Inferior parietal cortex (tissue), 1 donor: ENCODE measurements around the gene ISCA2.
"Not testable (repeated sequence)": the region's sequence is repeated elsewhere in the genome, so short reads cannot be mapped to it uniquely, and the experiment has no call there.

Experiments used
- DNase-seq: peaks from one replicate; pipeline ENCODE4 v3.0.0-alpha.2; 2016; ENCODE audit errors: extremely low spot score

ISCA2 gene

GRCh38 chr14:74493343-74494261 is at the start of gene ISCA2:
TSS of gene ISCA2 (plus strand) at chr14:74493765. CDS start at chr14:74493775, 10 bp downstream.
- peak; percentile 98 for DNase-seq

- no peak for DNase-seq
Observed at GRCh38 chr14:74444866-74445265, 48.7 kb upstream of the ISCA2 start.

GRCh38 chr14:74454397-74454796 is 39.2 kb upstream of the ISCA2 start:
- not testable (repeated sequence) for DNase-seq

GRCh38 chr14:74456684-74457564 is 36.6 kb upstream of the ISCA2 start:
- no peak for DNase-seq

- no peak for DNase-seq
Observed at GRCh38 chr14:74457565-74457895, 36.0 kb upstream of the ISCA2 start.

GRCh38 chr14:74459289-74459946 is 34.1 kb upstream of the ISCA2 start:
- DNase-seq = no peak

- no peak for DNase-seq
Observed at GRCh38 chr14:74459976-74460375, 33.6 kb upstream of the ISCA2 start.

- no peak for DNase-seq
Observed at GRCh38 chr14:74462993-74463392, 30.6 kb upstream of the ISCA2 start.

- DNase-seq = no peak
Observed at GRCh38 chr14:74463697-74464096, 29.9 kb upstream of the ISCA2 start.

- no peak for DNase-seq
Observed at GRCh38 chr14:74464785-74465184, 28.8 kb upstream of the ISCA2 start.

GRCh38 chr14:74465335-74465734 is 28.2 kb upstream of the ISCA2 start:
- no peak for DNase-seq

GRCh38 chr14:74468513-74468912 is 25.1 kb upstream of the ISCA2 start:
- no peak for DNase-seq

GRCh38 chr14:74469548-74470518 is 23.7 kb upstream of the ISCA2 start:
- no peak for DNase-seq

- DNase-seq = no peak
Observed at GRCh38 chr14:74472601-74473000, 21.0 kb upstream of the ISCA2 start.

GRCh38 chr14:74474376-74474775 is 19.2 kb upstream of the ISCA2 start:
- DNase-seq = no peak

GRCh38 chr14:74475678-74476077 is 17.9 kb upstream of the ISCA2 start:
- DNase-seq = no peak

- DNase-seq = no peak
Observed at GRCh38 chr14:74476107-74476506, 17.5 kb upstream of the ISCA2 start.

- DNase-seq = no peak
Observed at GRCh38 chr14:74476607-74477006, 17.0 kb upstream of the ISCA2 start.

- peak; percentile 64 for DNase-seq
Observed at GRCh38 chr14:74478996-74479635, 14.4 kb upstream of the ISCA2 start.

GRCh38 chr14:74480046-74480445 is 13.5 kb upstream of the ISCA2 start:
- DNase-seq = no peak
